K562 (cell line): ENCODE results near the gene ZBTB49. TPM values are rescaled to one million over a fixed set of nuclear protein-coding genes. Genes with fewer than 3 reads are reported as not detected.

Source experiments
- ATAC-seq: fragments of 200-7000 bp; cut with Tn5 transposase; 3 replicates; pipeline ENCODE4 v1.9.1; 2020; ENCODE audit warnings: moderate library complexity
- BruUV-seq: library from RNA; stranded (reverse); fragments of 400-500 nt; replicated peaks from 2 replicates; lab custom pipeline; 2021; lab: Mats Ljungman, UMichigan
- CTCF ChIA-PET: fragments of 300-600 bp; formaldehyde crosslinking; extraction: SDS; loops from one replicate; lab custom pipeline; 2021; ENCODE audit warnings: low intra/inter-chr PET ratio; lab: Yijun Ruan, JAX
- POLR2A ChIA-PET: fragments of 300-600, 350-650 bp; sonication (Branson Sonifier 250); formaldehyde crosslinking; extraction: SDS; loops from one replicate; lab custom pipeline; 2021; ENCODE audit warnings: antibody characterized with exemption, inconsistent platforms; lab: Yijun Ruan, JAX
- DNase-seq, 4 experiments: peaks; one replicate each; pipeline versions ENCODE4 v3.0.0 to v3.0.0-alpha.2; 2011 to 2018; ENCODE audit warnings: low spot score in 3 of 4, mixed read lengths in 3 of 4; ENCODE audit errors: extremely low read depth in 1 of 4
- FAIRE-seq: peaks from 2 replicates; lab custom pipeline; 2011; peaks lifted over from hg19 to GRCh38; lab: Jason Lieb, UNC
- H2AFZ ChIP-seq: 2 replicates; pipeline ENCODE4 v1.6.0; 2011; ENCODE audit warnings: low read depth, low read length, control low read depth, inconsistent platforms
- H3K27ac ChIP-seq: fragments of 200-600 bp; 3 replicates; pipeline ENCODE4 v1.8.0; 2011; ENCODE audit warnings: low read depth, mild to moderate bottlenecking, control low read depth, inconsistent platforms, low read length, moderate library complexity, mixed read lengths; ENCODE audit errors: extremely low read depth
- H3K27me3 ChIP-seq, 2 experiments: fragments of 300-600 bp in 1 of 2; 2 replicates in 1 of 2; 3 replicates in 1 of 2; pipeline versions ENCODE4 v1.6.0 to v1.8.0; 2011; ENCODE audit warnings: inconsistent platforms in 2 of 2, low read length in 2 of 2, mild to moderate bottlenecking in 1 of 2, mixed read lengths in 1 of 2, moderate library complexity in 1 of 2; ENCODE audit not compliant: control insufficient read depth in 2 of 2, insufficient read depth in 2 of 2
- H3K36me3 ChIP-seq: fragments of 300-600 bp; 3 replicates; pipeline ENCODE4 v1.8.0; 2011; ENCODE audit warnings: mild to moderate bottlenecking, low read length, inconsistent platforms; ENCODE audit not compliant: control insufficient read depth, insufficient read depth
- H3K4me1 ChIP-seq, 2 experiments: fragments of 200-600 bp in 1 of 2; replicated peaks in 1 of 2; 2 replicates in 1 of 2; 3 replicates in 1 of 2; pipeline versions ENCODE4 v1.5.1 to v1.8.0; 2011; ENCODE audit warnings: inconsistent platforms in 2 of 2, low read length in 2 of 2, mild to moderate bottlenecking in 1 of 2, mixed read lengths in 1 of 2, moderate library complexity in 1 of 2; ENCODE audit not compliant: control insufficient read depth in 2 of 2, insufficient read depth in 2 of 2
- H3K4me2 ChIP-seq: 2 replicates; pipeline ENCODE4 v1.6.1; 2011; ENCODE audit warnings: low read length, control low read depth, inconsistent platforms, mixed read lengths; ENCODE audit not compliant: insufficient read depth
- H3K4me3 ChIP-seq: fragments of 200-600 bp; sonication (generic), shearing (Covaris generic); 2 replicates; pipeline ENCODE4 v1.5.1; 2016; ENCODE audit warnings: control low read depth, inconsistent platforms
- H3K79me2 ChIP-seq: fragments of 200-600 bp; 3 replicates; pipeline ENCODE4 v1.8.0; 2011; ENCODE audit warnings: low read length, inconsistent platforms; ENCODE audit not compliant: control insufficient read depth, insufficient read depth
- H3K9ac ChIP-seq, 2 experiments: 2 replicates each; pipeline versions ENCODE4 v1.6.0 to v1.6.1; 2011; ENCODE audit warnings: low read depth in 2 of 2, low read length in 2 of 2, control low read depth in 1 of 2, inconsistent platforms in 1 of 2, mild to moderate bottlenecking in 1 of 2, mixed read lengths in 1 of 2; ENCODE audit not compliant: insufficient read depth in 1 of 2
- H3K9me1 ChIP-seq: one replicate; pipeline ENCODE4 v1.6.0; 2011; ENCODE audit warnings: inconsistent platforms, mild to moderate bottlenecking, low read length, moderate library complexity; ENCODE audit not compliant: control insufficient read depth, insufficient read depth
- H3K9me3 ChIP-seq: replicated peaks from 2 replicates; pipeline ENCODE4 v1.5.1; 2011; ENCODE audit warnings: low read depth, low read length, inconsistent platforms; ENCODE audit not compliant: control insufficient read depth, insufficient read depth
- H4K20me1 ChIP-seq: replicated peaks from 2 replicates; pipeline ENCODE4 v1.6.1; 2011; ENCODE audit warnings: low read length, inconsistent platforms, mixed read lengths; ENCODE audit not compliant: control insufficient read depth, insufficient read depth
- BCOR ChIP-seq: fragments of 450-650 bp; IDR thresholded peaks from 2 replicates; pipeline ENCODE4 v1.6.1; 2016
- C11orf30 ChIP-seq: fragments of 450-650 bp; IDR thresholded peaks from 2 replicates; pipeline ENCODE4 v1.6.1; 2016; ENCODE audit warnings: low read depth, mild to moderate bottlenecking
- E2F3 ChIP-seq: fragments of 250-450 bp; sonication (Bioruptor Pico); IDR thresholded peaks from 2 replicates; pipeline ENCODE4 v1.4.0; 2020; ENCODE audit warnings: mild to moderate bottlenecking
- ESRRA ChIP-seq: fragments of 450-650 bp; IDR thresholded peaks from 2 replicates; pipeline ENCODE4 v1.6.1; 2014; ENCODE audit warnings: low read depth, mild to moderate bottlenecking, moderate library complexity, borderline replicate concordance
- GTF2B ChIP-seq: IDR thresholded peaks from 2 replicates; pipeline ENCODE4 v1.6.1; 2011; ENCODE audit not compliant: insufficient read length; ENCODE audit errors: extremely low read depth
- HIVEP1 ChIP-seq: fragments of 250-450 bp; sonication (Bioruptor Pico); IDR thresholded peaks from 2 replicates; pipeline ENCODE4 v1.4.0; 2020; ENCODE audit warnings: mild to moderate bottlenecking
- KAT7 ChIP-seq: sonication (generic); formaldehyde crosslinking; IDR thresholded peaks from 2 replicates; pipeline ENCODE4 v1.8.0; 2022; ENCODE audit warnings: missing genetic modification reagents, mild to moderate bottlenecking, borderline replicate concordance
- KDM1A ChIP-seq, 2 experiments: fragments of 450-650 bp; IDR thresholded peaks; 2 replicates each; pipeline ENCODE4 v1.6.1; 2016; ENCODE audit warnings: mild to moderate bottlenecking in 2 of 2
- NFIC ChIP-seq: fragments of 450-650 bp; IDR thresholded peaks from 2 replicates; pipeline ENCODE4 v1.6.1; 2017; ENCODE audit warnings: mild to moderate bottlenecking, inconsistent platforms
- RBM25 ChIP-seq: fragments of 200-400 bp; formaldehyde crosslinking; IDR thresholded peaks from 2 replicates; pipeline ENCODE4 v1.6.1; 2018; ENCODE audit warnings: low read length, low read depth, moderate library complexity; ENCODE audit not compliant: severe bottlenecking
- RCOR1 ChIP-seq, 2 experiments: IDR thresholded peaks; 2 replicates each; pipeline ENCODE4 v1.6.1; 2012; ENCODE audit warnings: low read depth in 2 of 2, low read length in 2 of 2, borderline replicate concordance in 1 of 2, improper control_type of control experiment in 1 of 2
- XRCC5 ChIP-seq: fragments of 200-400 bp; formaldehyde crosslinking; IDR thresholded peaks from 2 replicates; pipeline ENCODE4 v1.6.1; 2017; ENCODE audit warnings: low read depth, mild to moderate bottlenecking, low read length
- ZKSCAN1 ChIP-seq: fragments of 150-350 bp; IDR thresholded peaks from 2 replicates; pipeline ENCODE4 v1.6.1; 2016; ENCODE audit warnings: low read depth, low read length
- WGBS: fragments of 100-300 bp; shearing (Covaris generic); methylation state at CpG from one replicate; pipeline ENCODE4 v1.1.6; 2016; ENCODE audit warnings: low coverage, mixed read lengths; ENCODE audit not compliant: insufficient coverage; ENCODE audit errors: missing lambda C conversion rate; 5-methylcytosine and 5-hydroxymethylcytosine counted together
- in situ Hi-C: fragments of 300-500 bp; cut with MboI; formaldehyde crosslinking; loops from 4 replicates; pipeline ENCODE4 v1.15.0; 2018; ENCODE audit warnings: inconsistent platforms, mixed read lengths
- intact Hi-C: fragments of 100-400 bp; cut with micrococcal nuclease; formaldehyde crosslinking; loops from 2 replicates; pipeline ENCODE4 v1.14.2; 2022
- polyA plus RNA-seq, 8 experiments: library from polyadenylated mRNA; depleted of rRNA in 4 of 8; stranded (reverse) in 5 of 8; unstranded in 3 of 8; fragments of >200 nt; fragmentation: Nextera tagmentation in 2 of 8; fragmentation: Illumina TruSeq in 1 of 8; extraction: Ambion mirVana in 2 of 8; extraction: Trizol in 1 of 8; gene quantifications; 2 replicates each; pipeline versions ENCODE4 v1.2.1 to v1.2.3, GENCODE V29; 2011 to 2014; ENCODE audit warnings: inconsistent platforms in 1 of 8, missing spikeins in 1 of 8
- total RNA-seq, 7 experiments: library from RNA; depleted of rRNA in 6 of 7; stranded (reverse); fragments of >200 nt in 6 of 7; fragmentation: Illumina TruSeq in 2 of 7; extraction: Trizol in 2 of 7; gene quantifications; 2 replicates each; pipeline versions ENCODE4 v1.2.1 to v1.2.3, GENCODE V29; 2011 to 2021; ENCODE audit warnings: low replicate concordance in 1 of 7
- TF ChIP-seq, protein P1 (sequence below): fragments of 450-650 bp; IDR thresholded peaks from 2 replicates; pipeline ENCODE4 v1.6.1; 2014; ENCODE audit warnings: low read depth, mild to moderate bottlenecking, moderate library complexity, borderline replicate concordance
- TF ChIP-seq, protein P2 (sequence below): fragments of 200-800 bp; sonication (Bioruptor generic); IDR thresholded peaks from 2 replicates; pipeline ENCODE4 v1.6.1; 2016; ENCODE audit warnings: missing genetic modification characterization, missing compliant biosample characterization
- TF ChIP-seq, protein P3 (sequence below): fragments of 250-450 bp; sonication (Bioruptor Pico); IDR thresholded peaks from 2 replicates; pipeline ENCODE4 v1.8.0; 2022; ENCODE audit warnings: moderate library complexity, mild to moderate bottlenecking, inconsistent platforms

ZBTB49 gene
- total and polyA plus RNA-seq, 9 of the 15 experiments (the other 6 are each of a cell fraction or from before 2014, with no cell fraction given), result 0.49 to 8.0 (median 4.2) TPM

DNA sequence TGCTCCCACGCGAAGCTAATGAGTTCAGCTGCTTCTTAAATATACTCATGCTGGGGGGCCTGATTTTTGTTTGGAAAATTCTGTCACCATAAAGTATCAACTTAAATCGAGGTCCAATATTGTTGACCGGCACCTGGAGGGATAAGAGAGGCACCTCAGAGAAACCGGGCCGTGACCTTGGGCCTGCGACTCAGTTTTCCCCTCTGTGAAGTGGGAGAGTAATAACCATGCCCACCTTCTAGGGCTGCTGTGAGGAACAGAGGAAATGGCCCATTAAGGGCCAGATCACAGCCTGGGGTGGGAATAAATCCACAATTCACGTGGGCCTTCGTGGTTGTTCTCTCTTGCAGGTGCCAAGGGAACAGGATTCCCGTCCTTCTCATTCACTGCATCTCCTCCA lies 39.4 kb downstream of the ZBTB49 start:
- no peaks in the 10 kb centered on the region for H3K36me3 ChIP-seq
- H2AFZ ChIP-seq, result no peak overlapping the region
- 64% methylated on average over 8 of the region's 10 CpGs for WGBS
- peaks cover 12 to 19% of the 10 kb centered on the region in 2 experiments; a peak in 4 of 5 replicates for H3K4me1 ChIP-seq
- ChIA-PET CTCF (no interaction called here), POLR2A (interaction anchor here (0.9 kb wide), 1 partner anchor 10 kb away, joined by 3 read pairs; no protein-coding TSS in a partner anchor)
- H3K9ac ChIP-seq, result no peak overlapping the region
- H3K4me2 ChIP-seq, result no peak overlapping the region
- H3K79me2 ChIP-seq, result no peaks in the 10 kb centered on the region
- no peaks in the 10 kb centered on the region for H3K27me3 ChIP-seq
- ATAC-seq, result no peak
- intact Hi-C loops (no loop called here), in situ Hi-C loops (no loop called here)
- H4K20me1 ChIP-seq, result no peaks in the 10 kb centered on the region
- no peak overlapping the region for H3K27ac ChIP-seq
- no TSS peak for BruUV-seq
- no peak for FAIRE-seq
- H3K9me3 ChIP-seq, result no peaks in the 10 kb centered on the region
- H3K9me1 ChIP-seq, result no peaks in the 10 kb centered on the region
- DNase-seq, result no peak
- no peak overlapping the region for H3K4me3 ChIP-seq
- peak in 1 of 2 experiments; percentile 43; a peak in 1 of 4 replicates for TF ChIP-seq RCOR1 (IDR thresholded peaks at IDR 0.05; ENCODE audit: borderline replicate concordance in 1 of 2, low read depth in 2 of 2, low read length in 2 of 2)
- TF ChIP-seq C11orf30, result no peak
- no peak for TF ChIP-seq E2F3
- TF ChIP-seq, protein P1, sequence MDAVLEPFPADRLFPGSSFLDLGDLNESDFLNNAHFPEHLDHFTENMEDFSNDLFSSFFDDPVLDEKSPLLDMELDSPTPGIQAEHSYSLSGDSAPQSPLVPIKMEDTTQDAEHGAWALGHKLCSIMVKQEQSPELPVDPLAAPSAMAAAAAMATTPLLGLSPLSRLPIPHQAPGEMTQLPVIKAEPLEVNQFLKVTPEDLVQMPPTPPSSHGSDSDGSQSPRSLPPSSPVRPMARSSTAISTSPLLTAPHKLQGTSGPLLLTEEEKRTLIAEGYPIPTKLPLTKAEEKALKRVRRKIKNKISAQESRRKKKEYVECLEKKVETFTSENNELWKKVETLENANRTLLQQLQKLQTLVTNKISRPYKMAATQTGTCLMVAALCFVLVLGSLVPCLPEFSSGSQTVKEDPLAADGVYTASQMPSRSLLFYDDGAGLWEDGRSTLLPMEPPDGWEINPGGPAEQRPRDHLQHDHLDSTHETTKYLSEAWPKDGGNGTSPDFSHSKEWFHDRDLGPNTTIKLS, result no peak
- TF ChIP-seq, protein P2, sequence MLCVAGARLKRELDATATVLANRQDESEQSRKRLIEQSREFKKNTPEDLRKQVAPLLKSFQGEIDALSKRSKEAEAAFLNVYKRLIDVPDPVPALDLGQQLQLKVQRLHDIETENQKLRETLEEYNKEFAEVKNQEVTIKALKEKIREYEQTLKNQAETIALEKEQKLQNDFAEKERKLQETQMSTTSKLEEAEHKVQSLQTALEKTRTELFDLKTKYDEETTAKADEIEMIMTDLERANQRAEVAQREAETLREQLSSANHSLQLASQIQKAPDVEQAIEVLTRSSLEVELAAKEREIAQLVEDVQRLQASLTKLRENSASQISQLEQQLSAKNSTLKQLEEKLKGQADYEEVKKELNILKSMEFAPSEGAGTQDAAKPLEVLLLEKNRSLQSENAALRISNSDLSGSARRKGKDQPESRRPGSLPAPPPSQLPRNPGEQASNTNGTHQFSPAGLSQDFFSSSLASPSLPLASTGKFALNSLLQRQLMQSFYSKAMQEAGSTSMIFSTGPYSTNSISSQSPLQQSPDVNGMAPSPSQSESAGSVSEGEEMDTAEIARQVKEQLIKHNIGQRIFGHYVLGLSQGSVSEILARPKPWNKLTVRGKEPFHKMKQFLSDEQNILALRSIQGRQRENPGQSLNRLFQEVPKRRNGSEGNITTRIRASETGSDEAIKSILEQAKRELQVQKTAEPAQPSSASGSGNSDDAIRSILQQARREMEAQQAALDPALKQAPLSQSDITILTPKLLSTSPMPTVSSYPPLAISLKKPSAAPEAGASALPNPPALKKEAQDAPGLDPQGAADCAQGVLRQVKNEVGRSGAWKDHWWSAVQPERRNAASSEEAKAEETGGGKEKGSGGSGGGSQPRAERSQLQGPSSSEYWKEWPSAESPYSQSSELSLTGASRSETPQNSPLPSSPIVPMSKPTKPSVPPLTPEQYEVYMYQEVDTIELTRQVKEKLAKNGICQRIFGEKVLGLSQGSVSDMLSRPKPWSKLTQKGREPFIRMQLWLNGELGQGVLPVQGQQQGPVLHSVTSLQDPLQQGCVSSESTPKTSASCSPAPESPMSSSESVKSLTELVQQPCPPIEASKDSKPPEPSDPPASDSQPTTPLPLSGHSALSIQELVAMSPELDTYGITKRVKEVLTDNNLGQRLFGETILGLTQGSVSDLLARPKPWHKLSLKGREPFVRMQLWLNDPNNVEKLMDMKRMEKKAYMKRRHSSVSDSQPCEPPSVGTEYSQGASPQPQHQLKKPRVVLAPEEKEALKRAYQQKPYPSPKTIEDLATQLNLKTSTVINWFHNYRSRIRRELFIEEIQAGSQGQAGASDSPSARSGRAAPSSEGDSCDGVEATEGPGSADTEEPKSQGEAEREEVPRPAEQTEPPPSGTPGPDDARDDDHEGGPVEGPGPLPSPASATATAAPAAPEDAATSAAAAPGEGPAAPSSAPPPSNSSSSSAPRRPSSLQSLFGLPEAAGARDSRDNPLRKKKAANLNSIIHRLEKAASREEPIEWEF (CRISPR knock-in tag), result no peak
- TF ChIP-seq NFIC, result no peak
- 0 out of 4 replicates have a peak, but pooled peaks of 1 of the 2 experiments have one; percentile 15 for TF ChIP-seq KDM1A (IDR thresholded peaks at IDR 0.05)
- TF ChIP-seq RBM25, result peak; percentile 62
- TF ChIP-seq, protein P3, sequence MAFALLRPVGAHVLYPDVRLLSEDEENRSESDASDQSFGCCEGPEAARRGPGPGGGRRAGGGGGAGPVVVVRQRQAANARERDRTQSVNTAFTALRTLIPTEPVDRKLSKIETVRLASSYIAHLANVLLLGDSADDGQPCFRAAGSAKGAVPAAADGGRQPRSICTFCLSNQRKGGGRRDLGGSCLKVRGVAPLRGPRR (CRISPR knock-in tag), result no peak
- no peak for TF ChIP-seq GTF2B
- no peak for TF ChIP-seq HIVEP1 (CRISPR knock-in tag)
- peak; percentile 50; the same call in 1 of the 2 replicates for TF ChIP-seq ESRRA
- peak; percentile 65 for TF ChIP-seq BCOR
- no peak for TF ChIP-seq ZKSCAN1
- TF ChIP-seq KAT7 (CRISPR knock-in tag), result no peak
- TF ChIP-seq XRCC5, result no peak
